SK-N-SH treated with all-trans-retinoic acid at 6 μM for 48 hours (cell line): ENCODE measurements around the gene SDK1.

Experiments used
- TCF4 ChIP-seq: fragments of 250-450 bp; sonication (Bioruptor Pico); IDR thresholded peaks from 2 replicates; pipeline ENCODE4 v1.8.0; 2021; ENCODE audit warnings: mild to moderate bottlenecking, moderate library complexity, borderline replicate concordance
- TSHZ2 ChIP-seq: fragments of 250-450 bp; sonication (Bioruptor Pico); IDR thresholded peaks from 2 replicates; pipeline ENCODE4 v1.5.0; 2020; ENCODE audit warnings: mild to moderate bottlenecking, moderate library complexity
- ZNF70 ChIP-seq: fragments of 450-650 bp; formaldehyde crosslinking; IDR thresholded peaks from 2 replicates; pipeline ENCODE4 v1.5.0; 2020; ENCODE audit warnings: mild to moderate bottlenecking, moderate library complexity

- no peak for TF ChIP-seq TCF4 (CRISPR knock-in tag)
- no peak for TF ChIP-seq ZNF70 (CRISPR knock-in tag)
- TF ChIP-seq TSHZ2 (CRISPR knock-in tag) = no peak
Observed at GRCh38 chr7:3844540-3845151, 543.6 kb downstream of the SDK1 start.
